ENCODE results near the gene RFX8. TPM values are rescaled to one million over a fixed set of nuclear protein-coding genes. Genes with fewer than 3 reads are reported as not detected.
"Not testable (repeated sequence)": the region's sequence is repeated elsewhere in the genome, so short reads cannot be mapped to it uniquely, and the experiment has no call there.

The RFX8 gene
- total RNA-seq, 1 experiment from 2014 or later, result not detected

DNA sequence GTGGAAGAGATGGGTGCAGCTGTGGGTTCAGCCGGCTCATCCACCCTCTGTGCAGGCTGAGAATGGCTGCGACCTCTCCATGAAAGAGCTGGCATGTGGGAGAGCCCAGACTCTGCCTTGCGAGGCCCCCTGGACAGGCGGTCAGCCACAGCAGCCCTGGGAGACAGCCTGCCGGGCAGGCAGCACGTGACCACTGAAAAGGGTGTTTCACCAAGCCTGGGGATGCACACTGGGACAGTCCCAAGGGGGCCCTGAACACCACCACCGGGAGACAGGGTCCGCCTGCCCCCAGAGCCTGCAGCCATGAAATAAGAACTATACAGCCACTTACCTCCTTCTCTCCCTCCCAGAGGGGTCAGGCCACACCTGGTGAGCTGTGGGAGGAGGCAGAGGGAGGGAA lies 11.5 kb downstream of the RFX8 start:
- H3K27me3 ChIP-seq (replicated peaks; ENCODE audit: insufficient read depth, low read depth, low read length, poor library complexity), result no peaks in the 10 kb centered on the region
- TF ChIP-seq EZH2 (IDR thresholded peaks at IDR 0.05; ENCODE audit: borderline replicate concordance, low read depth, low read length, poor library complexity, severe bottlenecking) (no peak), CTCF (conservative IDR thresholded peaks at IDR 0.05; ENCODE audit: low read depth, low read length) (no peak)
- no TSS peak for BruUV-seq (replicated peaks)
- ChIA-PET POLR2A (ENCODE audit: low non-redundant PET) (no interaction called here), CTCF (no interaction called here)
- DNase-seq (ENCODE audit: low spot score), result no peak
- H3K27ac ChIP-seq (ENCODE audit: low read depth, low read length, poor library complexity, severe bottlenecking), result peak overlapping the region; percentile 34
- peaks cover 21% of the 10 kb centered on the region for H3K4me1 ChIP-seq (ENCODE audit: insufficient read depth, low read length, poor library complexity, severe bottlenecking)
- no peaks in the 10 kb centered on the region for H3K9me3 ChIP-seq (ENCODE audit: low read depth, low read length, poor library complexity, severe bottlenecking)
- no peak overlapping the region for H3K4me3 ChIP-seq (ENCODE audit: low read depth, low read length, poor library complexity, severe bottlenecking)
- H3K36me3 ChIP-seq (ENCODE audit: insufficient read depth, low read length, poor library complexity, severe bottlenecking), result no peaks in the 10 kb centered on the region
- intact Hi-C loops (cut with micrococcal nuclease; ENCODE audit: unreplicated experiment), result no loop called here

DNA sequence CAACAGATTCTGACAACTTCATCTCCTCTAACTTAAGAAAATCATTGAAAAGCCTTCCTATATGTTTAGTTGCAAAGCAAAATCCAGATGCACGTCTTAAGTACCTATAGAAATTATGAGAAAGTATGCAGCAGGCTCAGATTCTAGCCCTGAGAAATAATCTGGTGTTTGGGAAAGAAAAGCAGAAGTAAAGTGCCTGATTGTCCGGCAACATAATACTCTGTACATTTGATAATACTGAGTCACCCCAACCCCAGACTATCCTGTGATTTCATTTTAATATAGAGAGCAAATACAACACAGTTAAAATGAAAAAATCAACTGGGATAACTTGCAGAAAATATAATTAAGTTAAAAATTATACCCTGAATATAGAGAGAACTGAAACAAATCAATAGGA lies 13.5 kb downstream of the RFX8 start:
- Histone ChIP-seq H3K36me3 (ENCODE audit: insufficient read depth, low read length, poor library complexity, severe bottlenecking) (no peaks in the 10 kb centered on the region), H3K4me1 (ENCODE audit: insufficient read depth, low read length, poor library complexity, severe bottlenecking) (peaks cover 21% of the 10 kb centered on the region), H3K27me3 (replicated peaks; ENCODE audit: insufficient read depth, low read depth, low read length, poor library complexity) (no peaks in the 10 kb centered on the region), H3K9me3 (ENCODE audit: low read depth, low read length, poor library complexity, severe bottlenecking) (no peaks in the 10 kb centered on the region), H3K27ac (ENCODE audit: low read depth, low read length, poor library complexity, severe bottlenecking) (no peak overlapping the region), H3K4me3 (ENCODE audit: low read depth, low read length, poor library complexity, severe bottlenecking) (no peak overlapping the region)
- ChIA-PET CTCF (no interaction called here), POLR2A (ENCODE audit: low non-redundant PET) (no interaction called here)
- no TSS peak for BruUV-seq (replicated peaks)
- no peak for DNase-seq (ENCODE audit: low spot score)
- intact Hi-C loops (cut with micrococcal nuclease; ENCODE audit: unreplicated experiment), result no loop called here
- no peak for TF ChIP-seq EZH2 (IDR thresholded peaks at IDR 0.05; ENCODE audit: borderline replicate concordance, low read depth, low read length, poor library complexity, severe bottlenecking)
- no peak for TF ChIP-seq CTCF (conservative IDR thresholded peaks at IDR 0.05; ENCODE audit: low read depth, low read length)

GRCh38 chr2:101454408-101454807 lies 20.5 kb downstream of the RFX8 start:
- not testable (repeated sequence) for BruUV-seq (replicated peaks)

DNA sequence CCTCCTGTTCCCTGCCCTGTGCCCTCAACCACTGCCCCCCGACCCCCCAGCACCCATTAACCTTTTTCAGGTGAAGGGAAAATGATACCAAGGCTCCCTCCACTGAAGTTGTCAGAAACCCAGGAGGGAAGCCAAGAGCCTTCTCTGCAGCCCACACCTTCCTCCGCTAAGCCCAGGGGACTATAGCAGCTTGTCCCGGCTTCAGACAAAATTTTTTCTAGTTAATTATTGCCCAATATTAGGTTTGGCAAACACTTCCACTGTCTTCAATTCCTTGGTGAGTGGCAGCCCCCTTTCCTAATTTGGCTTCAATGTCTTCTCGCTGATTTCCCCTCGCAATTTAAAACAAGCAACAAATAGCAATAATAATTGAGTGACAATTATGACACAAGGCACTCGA lies 23.9 kb downstream of the RFX8 start:
- no TSS peak for BruUV-seq (replicated peaks)
- intact Hi-C loops (cut with micrococcal nuclease; ENCODE audit: unreplicated experiment), result no loop called here
- Histone ChIP-seq H3K36me3 (ENCODE audit: insufficient read depth, low read length, poor library complexity, severe bottlenecking) (no peaks in the 10 kb centered on the region), H3K9me3 (ENCODE audit: low read depth, low read length, poor library complexity, severe bottlenecking) (no peaks in the 10 kb centered on the region), H3K27me3 (replicated peaks; ENCODE audit: insufficient read depth, low read depth, low read length, poor library complexity) (no peaks in the 10 kb centered on the region), H3K27ac (ENCODE audit: low read depth, low read length, poor library complexity, severe bottlenecking) (no peak overlapping the region), H3K4me1 (ENCODE audit: insufficient read depth, low read length, poor library complexity, severe bottlenecking) (no peaks in the 10 kb centered on the region), H3K4me3 (ENCODE audit: low read depth, low read length, poor library complexity, severe bottlenecking) (no peak overlapping the region)
- TF ChIP-seq EZH2 (IDR thresholded peaks at IDR 0.05; ENCODE audit: borderline replicate concordance, low read depth, low read length, poor library complexity, severe bottlenecking), result no peak
- TF ChIP-seq CTCF (conservative IDR thresholded peaks at IDR 0.05; ENCODE audit: low read depth, low read length), result no peak
- CTCF ChIA-PET, result no interaction called here
- POLR2A ChIA-PET (ENCODE audit: low non-redundant PET), result no interaction called here
- no peak for DNase-seq (ENCODE audit: low spot score)

More at GRCh38 chr2:101454408-101454807, 20.5 kb downstream of the RFX8 start:
- intact Hi-C loops (cut with micrococcal nuclease; ENCODE audit: unreplicated experiment); H3K27me3 ChIP-seq (replicated peaks; ENCODE audit: insufficient read depth, low read depth, low read length, poor library complexity); H3K4me3 ChIP-seq (ENCODE audit: low read depth, low read length, poor library complexity, severe bottlenecking); H3K27ac ChIP-seq (ENCODE audit: low read depth, low read length, poor library complexity, severe bottlenecking); POLR2A ChIA-PET (ENCODE audit: low non-redundant PET); CTCF ChIA-PET; H3K4me1 ChIP-seq (ENCODE audit: insufficient read depth, low read length, poor library complexity, severe bottlenecking); H3K9me3 ChIP-seq (ENCODE audit: low read depth, low read length, poor library complexity, severe bottlenecking); H3K36me3 ChIP-seq (ENCODE audit: insufficient read depth, low read length, poor library complexity, severe bottlenecking): not testable (repeated sequence)
- peak; percentile 23 for DNase-seq (ENCODE audit: low spot score)

All from A673 (cell line).